HG02970 (cell line): ENCODE data around the gene MNT.
A peak's percentile ranks its signal among the peaks of the same experiment; 100 is the strongest.

Source experiments
- ATAC-seq: cut with Tn5 transposase; IDR thresholded peaks from one replicate; pipeline ENCODE4 v1.9.1; 2021; ENCODE audit warnings: mild to moderate bottlenecking, moderate library complexity, moderate number of reproducible peaks; ENCODE audit not compliant: unreplicated experiment, low FRiP score

Gene MNT

GRCh38 chr17:2337544-2338314 is 63.1 kb downstream of the MNT start:
- no peak for ATAC-seq

GRCh38 chr17:2336852-2337543 is 63.9 kb downstream of the MNT start, which contains the start of gene SGSM2:
Gene SGSM2, plus strand, starts transcription at chr17:2337501. Its CDS starts 188 bp downstream, at chr17:2337689.
- no peak for ATAC-seq

GRCh38 chr17:2336215-2336851 is 64.5 kb downstream of the MNT start, which contains the start of gene TSR1:
Gene TSR1, minus strand, starts transcription at chr17:2336457. Its CDS starts 30 bp downstream, at chr17:2336427.
- peak; percentile 78 for ATAC-seq

GRCh38 chr17:2335726-2336214 is 65.1 kb downstream of the MNT start:
- ATAC-seq = no peak
